ENCODE measurements around the gene FOXL3. TPM values are rescaled to one million over a fixed set of nuclear protein-coding genes. Genes with fewer than 3 reads are reported as not detected.

The FOXL3 gene
- polyA plus RNA-seq, 1 experiment, result not detected

GRCh38 chr7:252216-252965, 37.6 kb upstream of the FOXL3 start:
- no peak for DNase-seq (ENCODE audit: low read depth, low spot score)
- ChIA-PET CTCF (no interaction called here), POLR2A (no interaction called here)
- H3K9me3 ChIP-seq (ENCODE audit: control insufficient read depth, insufficient read depth, low read length), result peaks cover 48% of the 10 kb centered on the region
- no peak overlapping the region for H3K27ac ChIP-seq (ENCODE audit: low read depth, low read length)
- TF ChIP-seq CTCF (IDR thresholded peaks at IDR 0.05; ENCODE audit: low read depth, low read length), result no peak
- no peaks in the 10 kb centered on the region for H3K27me3 ChIP-seq (ENCODE audit: control insufficient read depth, insufficient read depth, low read length)
- H3K4me3 ChIP-seq (ENCODE audit: low read depth, low read length), result no peak overlapping the region

GRCh38 chr7:252981-253380, 37.0 kb upstream of the FOXL3 start:
- ChIA-PET POLR2A (no interaction called here), CTCF (no interaction called here)
- Histone ChIP-seq H3K4me3 (ENCODE audit: low read depth, low read length) (no peak overlapping the region), H3K27ac (ENCODE audit: low read depth, low read length) (no peak overlapping the region), H3K27me3 (ENCODE audit: control insufficient read depth, insufficient read depth, low read length) (no peaks in the 10 kb centered on the region), H3K9me3 (ENCODE audit: control insufficient read depth, insufficient read depth, low read length) (peaks cover 54% of the 10 kb centered on the region)
- TF ChIP-seq CTCF (IDR thresholded peaks at IDR 0.05; ENCODE audit: low read depth, low read length), result no peak
- DNase-seq (ENCODE audit: low read depth, low spot score), result no peak

GRCh38 chr7:253581-254336, 36.2 kb upstream of the FOXL3 start:
- Histone ChIP-seq H3K27me3 (ENCODE audit: control insufficient read depth, insufficient read depth, low read length) (no peaks in the 10 kb centered on the region), H3K9me3 (ENCODE audit: control insufficient read depth, insufficient read depth, low read length) (peaks cover 61% of the 10 kb centered on the region), H3K4me3 (ENCODE audit: low read depth, low read length) (no peak overlapping the region), H3K27ac (ENCODE audit: low read depth, low read length) (no peak overlapping the region)
- TF ChIP-seq CTCF (IDR thresholded peaks at IDR 0.05; ENCODE audit: low read depth, low read length), result no peak
- no peak for DNase-seq (ENCODE audit: low read depth, low spot score)
- POLR2A ChIA-PET, result no interaction called here
- CTCF ChIA-PET, result interaction anchor here (0.9 to 1.0 kb wide), 2 partner anchors 9 to 13 kb away, joined by 3 read pairs; no protein-coding TSS in a partner anchor

- H3K9me3 ChIP-seq (ENCODE audit: control insufficient read depth, insufficient read depth, low read length), result peaks cover 69% of the 10 kb centered on the region
- DNase-seq (ENCODE audit: low read depth, low spot score), result no peak
- ChIA-PET POLR2A (no interaction called here), CTCF (interaction anchor here (0.9 to 1.0 kb wide), 2 partner anchors 8 to 12 kb away, joined by 3 read pairs; no protein-coding TSS in a partner anchor)
- no peaks in the 10 kb centered on the region for H3K27me3 ChIP-seq (ENCODE audit: control insufficient read depth, insufficient read depth, low read length)
- no peak for TF ChIP-seq CTCF (IDR thresholded peaks at IDR 0.05; ENCODE audit: low read depth, low read length)
- no peak overlapping the region for H3K4me3 ChIP-seq (ENCODE audit: low read depth, low read length)
- H3K27ac ChIP-seq (ENCODE audit: low read depth, low read length), result no peak overlapping the region
These were observed 35.5 kb upstream of the FOXL3 start for GRCh38 chr7:254337-255037.

All from AG04450 (cell line).